ENCODE measurements around the gene TMEM135.
"Not testable (repeated sequence)": the region's sequence is repeated elsewhere in the genome, so short reads cannot be mapped to it uniquely, and the experiment has no call there.

The TMEM135 gene

DNA sequence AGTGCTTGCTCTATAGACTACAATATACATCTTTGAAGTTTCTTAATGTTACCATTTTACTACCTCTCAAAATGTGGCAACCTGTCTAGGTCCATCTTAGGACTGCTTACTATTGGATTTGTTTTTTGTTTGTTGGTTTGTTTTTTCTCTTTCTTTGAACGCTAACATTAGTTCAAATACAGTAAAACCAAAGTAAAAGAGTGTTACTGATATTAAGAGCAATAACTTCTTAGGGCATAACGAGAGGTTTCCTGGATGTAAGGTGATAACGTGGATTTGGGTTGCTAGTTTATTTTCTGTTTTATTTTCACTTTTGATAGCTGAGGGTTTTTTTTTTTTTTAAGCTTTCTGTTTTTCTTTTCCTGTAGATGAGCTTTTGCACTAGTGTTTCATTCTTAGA, 43.6 kb downstream of the TMEM135 start:
- DNase-seq (ENCODE audit: low read depth), result no peak

DNA sequence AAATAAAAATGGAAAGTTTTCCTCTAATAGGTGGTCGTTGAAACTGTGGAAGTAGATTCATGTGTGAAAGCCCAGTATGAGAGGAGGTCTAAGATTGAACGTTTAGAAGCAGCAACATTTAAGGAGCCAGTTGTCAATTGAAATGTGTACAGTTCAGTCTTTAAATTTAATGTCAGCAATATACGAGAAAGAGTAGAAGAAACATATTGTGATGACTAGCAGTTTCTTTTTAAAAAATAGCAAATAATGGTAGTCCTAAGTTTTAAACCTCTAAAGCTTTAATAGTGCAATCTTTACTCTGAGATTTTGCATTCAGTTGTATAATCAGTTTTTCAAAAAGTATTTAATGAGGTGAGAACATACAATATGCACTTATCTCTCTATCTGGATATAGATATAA, 44.9 kb downstream of the TMEM135 start:
- no peak for DNase-seq (ENCODE audit: low read depth)

DNA sequence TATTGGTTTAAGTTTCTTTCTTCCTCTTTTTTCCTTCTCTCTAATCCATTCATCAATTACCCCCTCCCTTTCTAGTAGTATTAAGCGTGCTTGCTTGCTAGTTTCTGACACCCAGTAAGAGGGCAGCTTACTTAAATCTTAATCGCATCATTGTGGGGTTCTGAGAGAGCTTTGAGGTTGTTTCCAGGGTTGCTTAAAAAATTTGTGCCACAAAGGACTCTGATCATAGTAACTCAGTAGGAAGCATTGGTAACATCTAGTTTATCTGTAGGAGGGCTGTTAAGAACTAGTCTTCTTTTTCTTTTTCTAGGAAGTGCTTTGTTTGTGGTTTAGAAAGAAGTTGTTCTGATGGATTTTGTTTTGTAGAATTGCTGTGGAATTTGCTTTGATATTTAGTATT, 45.3 kb downstream of the TMEM135 start:
- no peak for DNase-seq (ENCODE audit: low read depth)

DNA sequence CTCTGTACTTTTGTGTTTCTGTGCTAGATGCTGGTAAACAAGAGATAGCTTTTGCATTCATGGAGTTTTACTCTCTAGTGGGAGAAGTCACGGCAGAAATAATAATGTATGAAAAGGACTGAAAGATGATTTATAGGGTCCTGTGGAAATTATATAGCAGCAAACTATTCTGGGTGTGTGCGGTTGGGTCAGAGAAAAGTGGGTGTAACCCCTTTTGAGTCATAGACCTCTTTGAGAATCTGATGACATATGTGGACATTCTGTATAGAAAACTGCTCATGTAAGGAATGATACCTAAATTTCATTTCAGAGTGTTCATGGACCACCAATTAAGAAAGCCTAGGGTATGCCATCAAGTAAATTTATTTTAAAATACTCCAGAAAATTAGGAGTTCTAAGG, 54.4 kb downstream of the TMEM135 start:
- no peak for DNase-seq (ENCODE audit: low read depth)

DNA sequence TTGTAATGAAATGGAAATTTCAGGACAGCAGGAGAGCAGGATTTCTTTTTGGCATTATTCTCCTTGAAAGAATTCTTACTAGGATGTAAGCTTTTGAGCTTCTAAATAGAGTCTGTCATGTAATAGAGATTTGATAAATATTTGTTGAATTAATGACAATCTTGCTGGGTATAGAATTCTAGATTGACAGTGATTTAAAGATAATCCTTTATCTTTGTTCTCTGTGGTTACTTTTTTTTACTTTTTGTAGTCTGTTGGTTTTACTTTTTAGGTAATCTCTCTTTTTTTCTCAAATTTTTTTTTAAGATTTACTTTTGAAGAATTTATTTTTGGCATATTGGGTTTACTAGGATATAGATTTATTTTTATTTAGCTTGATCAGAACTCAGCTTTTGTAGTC, 54.8 kb downstream of the TMEM135 start:
- no peak for DNase-seq (ENCODE audit: low read depth)

DNA sequence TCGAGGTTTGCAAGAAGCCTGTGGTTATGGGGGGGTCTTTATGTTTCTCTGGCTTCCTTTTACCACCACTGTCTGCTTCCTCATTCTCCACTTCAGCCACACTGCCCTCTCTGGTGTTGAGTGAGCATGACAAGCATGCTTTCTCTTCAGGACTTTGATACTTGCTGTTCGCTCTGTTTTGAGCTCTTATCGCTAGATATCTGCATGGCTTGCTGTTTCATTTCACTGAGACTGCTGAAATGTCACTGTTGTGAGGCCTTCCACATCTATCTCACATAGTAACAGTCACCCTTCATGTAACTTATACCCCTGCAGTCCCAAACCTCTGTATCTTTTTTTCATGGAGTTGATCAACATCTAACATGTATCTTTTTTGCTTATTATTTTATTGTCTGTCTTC, 59.8 kb downstream of the TMEM135 start:
- DNase-seq (ENCODE audit: low read depth), result no peak

DNA sequence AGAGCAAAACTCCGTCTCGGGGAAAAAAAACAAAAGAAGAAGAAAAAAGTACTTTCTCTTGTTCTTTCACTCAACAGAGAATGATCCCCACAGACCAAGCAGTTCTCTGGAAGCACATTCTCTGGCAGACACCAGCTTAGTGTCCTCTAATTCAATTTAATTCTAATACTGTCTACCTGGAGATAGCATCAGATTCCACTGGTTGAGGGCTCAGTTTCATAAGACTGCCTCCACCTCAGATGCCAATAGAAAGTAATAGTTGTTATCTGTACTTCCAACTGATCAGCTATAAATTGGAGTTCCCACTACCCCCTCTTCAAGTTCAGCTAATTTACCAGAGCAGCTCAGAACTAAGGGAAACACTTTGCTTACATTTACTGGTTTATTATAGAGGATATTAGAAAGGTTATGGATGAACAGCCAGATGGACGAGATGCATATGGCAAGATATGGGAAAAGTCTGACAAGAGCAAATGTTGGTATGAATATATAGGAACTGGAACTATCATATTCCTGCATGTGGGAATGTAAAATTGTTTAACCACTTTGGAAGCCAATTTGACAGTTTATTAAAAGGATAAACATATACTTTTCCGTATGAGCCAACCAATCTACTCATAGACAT, 64.3 kb downstream of the TMEM135 start:
- DNase-seq (ENCODE audit: low read depth), result no peak

DNA sequence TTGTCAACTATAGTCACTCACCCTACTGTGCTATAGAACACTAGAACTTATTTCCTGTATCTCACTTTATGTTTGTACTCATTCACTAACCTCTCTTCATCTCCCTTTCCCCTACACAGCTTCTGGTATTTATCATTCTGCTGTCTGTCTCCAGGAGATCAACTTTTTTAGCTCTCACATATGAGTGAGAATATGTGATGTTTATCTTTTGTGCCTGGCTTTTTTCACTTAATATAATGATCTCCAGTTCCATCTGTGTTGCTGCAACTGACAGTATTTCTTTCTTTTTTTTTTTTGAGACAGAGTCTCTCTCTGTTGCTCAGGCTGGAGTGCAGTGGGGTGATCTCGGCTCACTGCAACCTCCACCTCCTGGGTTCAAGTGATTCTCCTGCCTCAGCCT, 68.1 kb downstream of the TMEM135 start:
- not testable (repeated sequence) for DNase-seq (ENCODE audit: low read depth)

DNA sequence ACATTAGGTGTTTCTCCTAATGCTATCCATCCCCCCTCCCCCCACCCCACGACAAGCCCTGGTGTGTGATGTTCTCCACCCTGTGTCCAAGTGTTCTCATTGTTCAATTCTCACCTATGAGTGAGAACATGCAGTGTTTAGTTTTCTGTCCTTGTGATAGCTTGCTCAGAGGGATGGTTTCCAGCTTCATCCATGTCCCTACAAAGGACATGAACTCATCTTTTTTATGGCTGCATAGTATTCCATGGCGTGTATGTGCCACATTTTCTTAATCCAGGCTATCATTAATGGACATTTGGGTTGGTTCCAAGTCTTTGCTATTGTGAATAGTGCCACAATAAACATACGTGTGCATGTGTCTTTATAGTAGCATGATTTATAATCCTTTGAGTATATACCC, 69.6 kb downstream of the TMEM135 start:
- DNase-seq (ENCODE audit: low read depth), result not testable (repeated sequence)

DNA sequence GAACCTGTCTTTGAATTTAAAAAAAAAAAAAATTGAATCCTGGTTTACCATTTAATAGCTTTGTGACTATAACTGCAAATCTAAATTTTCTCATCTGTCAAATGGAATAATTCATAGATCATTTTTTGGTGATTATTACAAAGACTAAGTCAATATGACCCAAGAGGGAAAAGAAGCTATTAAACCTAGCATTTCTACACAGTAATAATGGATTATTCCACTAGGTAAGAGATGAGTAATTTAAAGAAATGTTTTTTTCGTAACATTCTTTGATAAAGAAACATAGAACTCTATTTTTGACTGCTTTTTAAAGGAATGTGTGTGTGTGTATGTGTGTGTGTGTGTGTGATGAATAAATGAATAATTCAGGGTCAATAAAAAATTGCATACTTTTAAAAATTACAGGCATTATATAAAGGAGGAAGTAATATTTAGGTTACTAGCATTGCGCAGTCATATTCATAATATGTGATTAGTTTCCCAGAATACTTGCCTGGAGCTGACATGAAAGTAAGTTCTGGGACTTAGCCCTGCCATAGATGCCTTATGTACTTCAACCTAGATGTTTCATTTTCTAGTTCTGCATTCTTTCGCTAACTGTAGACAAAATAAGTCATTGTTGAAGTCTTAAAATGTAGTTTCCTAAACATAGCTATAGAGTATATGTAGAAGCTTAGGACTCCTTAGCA, 72.9 kb downstream of the TMEM135 start:
- DNase-seq (ENCODE audit: low read depth), result no peak

DNA sequence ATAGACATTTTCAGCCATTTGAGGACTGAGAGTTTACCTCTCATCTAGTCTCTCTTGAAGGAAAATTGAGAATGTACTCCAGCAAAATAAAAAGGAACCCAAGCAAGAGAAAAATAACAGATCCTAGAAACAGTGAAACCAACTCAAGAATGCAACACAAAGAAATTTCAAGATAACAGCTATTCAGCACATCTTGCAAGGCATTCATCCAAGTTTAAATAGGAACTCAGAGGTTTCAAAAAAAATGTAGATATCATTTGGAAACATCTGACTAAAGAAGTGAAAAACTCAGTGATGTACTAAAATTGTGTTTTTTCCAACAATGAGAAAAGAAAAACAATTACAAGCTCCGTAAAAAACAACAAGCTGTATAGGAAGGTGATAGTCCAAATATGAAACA, 76.4 kb downstream of the TMEM135 start:
- DNase-seq (ENCODE audit: low read depth), result no peak

DNA sequence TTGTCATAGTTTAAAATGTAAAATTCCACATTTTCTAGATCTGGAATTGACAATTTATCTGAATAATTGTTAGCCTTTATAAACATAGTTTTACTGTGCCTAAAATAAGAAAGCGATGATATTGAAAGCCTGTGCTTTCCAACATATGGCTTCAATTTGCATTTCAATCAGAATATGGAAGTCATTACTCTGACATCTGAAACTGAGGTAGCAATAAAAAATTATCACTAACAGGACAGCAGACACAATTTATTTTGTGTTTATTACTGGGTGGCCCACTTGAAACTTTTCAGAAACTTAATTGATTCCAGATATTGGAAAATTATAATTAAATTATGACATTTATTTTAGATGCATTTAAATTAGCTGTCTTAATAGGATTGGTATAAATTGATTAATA, 78.5 kb downstream of the TMEM135 start:
- no peak for DNase-seq (ENCODE audit: low read depth)

DNA sequence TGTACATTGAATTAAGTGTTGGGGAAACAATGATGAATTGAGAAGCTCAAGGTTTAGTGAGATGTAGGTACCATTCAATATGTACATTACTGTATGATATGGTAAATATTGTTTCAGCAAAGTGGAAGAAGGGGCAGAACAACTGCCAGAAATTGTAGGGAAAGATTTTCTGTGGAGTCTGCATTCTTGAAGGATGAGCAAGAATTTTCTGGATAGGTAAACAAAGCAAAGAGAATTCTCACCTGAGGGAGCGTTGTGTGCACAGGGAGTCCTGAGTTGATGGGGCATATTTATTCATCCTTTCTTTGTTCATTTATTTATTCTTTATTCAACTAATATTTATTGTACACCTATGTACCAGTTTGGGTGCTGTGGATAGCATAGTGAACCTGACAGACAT, 83.2 kb downstream of the TMEM135 start:
- DNase-seq (ENCODE audit: low read depth), result no peak

DNA sequence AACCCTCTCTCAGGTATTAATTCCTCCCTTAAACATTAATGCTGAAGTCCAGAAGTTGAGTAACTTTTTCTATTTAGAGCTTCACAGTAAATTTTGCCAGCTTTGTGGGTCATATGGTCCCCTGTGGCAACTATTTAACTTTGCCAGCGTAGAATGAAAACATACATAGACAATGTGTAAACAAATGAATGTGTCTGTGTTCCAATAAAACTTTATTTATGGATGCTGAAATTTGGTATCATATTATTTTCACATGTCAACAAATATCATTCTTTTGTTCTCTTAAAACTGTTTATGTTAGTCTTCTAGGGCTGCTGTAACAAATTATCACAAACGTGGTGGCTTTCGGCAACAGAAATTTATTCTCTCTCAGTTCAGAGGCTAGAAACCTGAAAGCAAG, 85.1 kb downstream of the TMEM135 start:
- DNase-seq (ENCODE audit: low read depth), result no peak

DNA sequence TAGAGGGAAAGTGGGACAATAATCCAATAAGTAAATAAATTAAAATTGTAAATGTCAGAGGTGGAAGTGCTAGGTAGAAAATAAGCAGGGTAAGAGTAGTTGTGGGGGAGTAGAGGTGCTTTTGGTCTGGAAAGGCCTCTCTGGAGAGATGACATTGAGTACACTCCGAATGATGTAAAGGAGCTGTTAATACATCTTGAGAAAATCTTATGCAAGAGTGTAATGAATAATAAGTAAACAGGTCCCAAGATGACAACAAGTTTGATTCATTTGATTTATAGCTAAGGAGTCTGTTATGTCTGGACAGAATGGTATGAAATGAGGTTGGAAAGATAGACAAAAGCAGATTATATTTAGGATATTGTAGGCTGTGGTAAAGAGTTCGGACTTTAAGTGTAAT, 87.5 kb downstream of the TMEM135 start:
- no peak for DNase-seq (ENCODE audit: low read depth)

DNA sequence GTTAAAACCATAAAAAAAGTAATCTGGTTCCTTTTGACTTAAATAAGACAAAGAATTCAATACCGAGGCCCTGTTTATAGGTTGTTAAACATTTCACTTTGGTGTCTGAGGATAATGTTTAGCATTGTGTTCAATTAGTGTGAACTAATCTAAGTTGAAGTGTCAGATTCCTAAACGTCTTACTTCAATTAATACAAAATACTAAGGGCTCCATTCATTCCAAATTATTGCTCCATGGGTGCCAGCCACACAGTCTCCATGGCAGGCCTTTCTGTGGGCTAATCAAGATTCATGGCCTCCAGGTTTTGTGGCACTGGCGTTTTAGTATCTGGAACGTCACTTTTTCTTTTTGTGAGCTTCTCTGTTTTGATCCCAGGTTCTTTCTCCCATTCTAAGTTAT, 89.4 kb downstream of the TMEM135 start:
- no peak for DNase-seq (ENCODE audit: low read depth)

DNA sequence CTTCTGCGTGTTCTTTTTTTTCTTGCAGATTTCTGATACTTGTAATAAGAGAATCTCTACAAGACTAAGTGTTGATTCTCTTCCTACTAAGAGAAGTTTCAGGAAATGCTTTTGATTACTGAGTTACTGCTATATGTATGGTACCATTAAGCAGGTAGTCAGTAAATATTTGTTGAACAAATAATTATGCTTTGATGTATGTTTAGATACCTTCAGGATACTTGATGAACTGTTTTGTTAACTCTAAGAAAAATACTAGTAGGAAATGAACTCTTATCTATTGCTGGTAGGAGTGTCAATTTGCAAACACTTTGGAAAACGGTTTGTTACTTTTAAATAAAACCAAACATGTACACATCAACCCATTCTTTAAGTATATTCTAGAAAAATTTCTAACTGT, 90.6 kb downstream of the TMEM135 start:
- no peak for DNase-seq (ENCODE audit: low read depth)

DNA sequence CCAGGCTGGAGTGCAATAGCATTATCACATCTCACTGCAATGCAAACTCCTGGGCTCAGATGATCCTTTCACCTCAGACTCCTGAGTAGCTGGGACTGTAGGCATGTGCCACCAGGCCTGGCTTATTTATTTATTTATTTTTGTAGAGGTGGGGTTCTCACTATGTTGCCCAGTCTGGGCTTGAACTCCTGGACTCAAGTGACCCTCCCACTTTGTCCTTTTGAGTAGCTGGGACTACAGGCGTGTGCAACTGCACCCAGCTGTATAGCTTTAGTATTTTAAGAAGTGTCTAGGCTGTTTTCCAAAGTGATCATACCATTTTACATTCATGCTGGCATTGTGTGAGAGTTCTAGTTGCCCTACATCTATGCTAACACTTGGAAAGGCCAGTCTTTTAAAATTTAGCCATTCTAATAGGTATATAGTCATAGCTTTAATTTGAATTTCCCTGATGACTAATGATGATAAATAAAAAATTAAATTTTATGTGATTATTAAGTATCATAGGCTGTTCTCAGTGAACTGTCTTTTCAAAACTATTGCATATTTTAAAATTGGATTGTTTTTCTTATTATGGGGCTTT, 96.9 kb downstream of the TMEM135 start:
- no peak for DNase-seq (ENCODE audit: low read depth)

DNA sequence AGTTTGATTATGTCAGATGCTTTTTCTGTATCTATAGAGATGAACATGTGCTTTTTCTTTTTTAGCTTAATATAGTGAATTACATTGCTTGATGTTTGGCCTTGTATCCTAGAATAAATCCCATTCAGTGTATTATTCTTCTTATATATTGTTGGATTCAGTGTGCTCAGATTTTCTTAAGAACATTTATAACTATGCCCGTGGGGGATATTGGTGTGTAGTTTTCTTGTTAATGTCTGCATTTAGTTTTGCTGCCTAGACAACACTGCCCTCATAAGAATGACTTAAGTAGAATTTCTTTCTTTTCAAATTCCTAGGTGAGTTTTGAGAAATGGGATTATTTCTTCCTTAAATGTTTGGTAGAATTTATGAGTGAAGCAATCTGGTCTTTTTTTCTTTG, 98.5 kb downstream of the TMEM135 start:
- no peak for DNase-seq (ENCODE audit: low read depth)

DNA sequence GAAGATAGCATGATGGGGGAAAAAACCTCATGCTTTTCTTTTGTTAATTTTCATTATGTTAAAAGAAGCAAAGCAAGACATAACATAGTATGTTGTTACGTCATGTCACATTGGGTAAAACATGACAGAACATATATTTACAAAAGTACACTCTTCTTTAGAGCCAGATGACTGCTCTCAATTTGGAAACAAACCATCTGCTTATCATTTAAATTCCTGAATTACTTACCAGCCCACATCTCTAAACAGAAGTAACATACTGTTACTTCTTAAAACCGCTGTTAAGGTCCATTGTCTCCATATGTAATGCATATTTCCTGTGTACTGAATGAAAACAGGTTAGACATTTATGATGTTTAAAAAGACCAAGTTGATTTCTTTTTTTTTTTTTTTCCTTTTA, 100.0 kb downstream of the TMEM135 start:
- no peak for DNase-seq (ENCODE audit: low read depth)

DNA sequence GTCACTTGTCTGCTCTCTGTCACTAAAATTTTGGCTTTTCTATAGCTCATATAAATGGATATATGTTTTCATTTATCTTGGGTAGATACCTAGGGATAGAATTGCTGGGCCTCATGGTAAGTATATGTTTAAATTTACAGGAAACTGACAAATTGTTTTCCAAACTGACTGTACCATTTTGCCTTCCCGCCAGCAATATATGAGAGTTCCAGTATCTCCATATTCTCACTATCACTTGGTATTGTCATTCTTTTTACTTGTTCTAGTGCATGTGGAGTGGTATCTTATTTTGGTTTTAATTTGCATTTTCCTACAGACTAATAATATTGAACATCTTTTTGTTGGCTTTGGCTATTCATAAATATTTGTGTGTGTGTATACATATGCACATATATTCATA, 101.7 kb downstream of the TMEM135 start:
- no peak for DNase-seq (ENCODE audit: low read depth)

DNA sequence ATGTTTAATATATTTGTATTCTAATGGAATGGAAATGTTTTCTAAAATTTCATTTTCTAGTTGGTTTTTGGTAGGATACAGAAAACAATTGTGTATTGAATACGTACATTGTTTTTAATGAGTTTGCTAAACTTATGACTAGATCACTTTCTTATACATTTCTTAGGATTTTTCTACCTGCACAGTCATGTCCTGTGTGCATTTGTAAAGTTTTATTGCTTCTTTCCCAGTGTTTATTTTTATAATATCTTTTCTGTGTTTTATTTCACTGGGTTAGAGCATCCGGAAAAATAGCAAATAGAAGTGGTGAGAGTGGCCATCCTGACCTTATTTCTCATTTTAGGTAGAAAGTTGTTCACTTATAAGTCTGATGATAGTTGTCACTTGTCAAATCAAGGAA, 103.6 kb downstream of the TMEM135 start:
- DNase-seq (ENCODE audit: low read depth), result no peak

DNA sequence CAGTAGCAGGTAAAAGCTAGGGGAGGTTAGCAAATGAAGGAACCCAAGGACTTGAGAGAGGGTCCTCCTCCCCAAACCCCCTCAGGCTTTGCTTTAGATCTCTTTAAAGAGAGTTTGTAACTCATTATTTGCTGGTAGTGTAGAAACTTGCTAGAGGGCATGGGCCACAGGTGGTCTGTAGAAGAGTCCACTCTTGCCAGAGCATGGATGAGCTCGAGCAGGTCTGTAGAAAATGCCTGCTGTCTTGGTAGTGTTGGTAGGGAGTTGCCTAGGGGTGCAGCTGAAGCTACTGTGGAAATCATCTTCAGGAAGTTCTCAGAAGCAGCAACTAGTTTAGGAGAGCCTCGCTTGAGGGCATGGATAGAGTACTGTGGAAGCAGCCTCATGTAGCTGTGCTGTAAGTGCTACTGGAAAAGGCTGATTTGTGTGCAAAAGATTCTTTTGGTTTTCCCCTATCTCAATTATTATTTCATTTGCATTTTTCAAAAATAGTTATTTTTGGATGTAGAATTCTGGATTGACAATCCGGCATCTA, 104.3 kb downstream of the TMEM135 start:
- DNase-seq (ENCODE audit: low read depth), result no peak

DNA sequence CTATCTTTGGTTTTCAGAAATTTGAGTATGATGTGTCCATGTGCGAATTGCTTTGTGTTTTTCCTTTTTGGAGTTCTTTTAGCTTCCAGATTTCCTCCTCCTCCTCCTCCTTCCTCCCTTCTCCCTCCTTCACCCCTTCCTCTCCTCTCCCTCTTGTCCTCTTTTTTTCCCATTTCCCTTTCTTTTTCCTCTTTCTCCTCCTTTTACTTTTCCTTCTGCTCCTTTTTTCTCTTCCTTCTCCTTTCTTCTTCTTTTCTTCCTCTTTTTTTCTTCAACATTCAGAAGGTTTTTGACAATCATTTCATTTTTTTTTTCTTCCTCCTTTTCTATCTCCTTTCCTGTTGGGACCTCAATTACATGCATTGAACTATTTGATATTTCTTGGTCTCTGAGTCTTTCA, 104.9 kb downstream of the TMEM135 start:
- no peak for DNase-seq (ENCODE audit: low read depth)

Measured in stimulated activated CD4-positive, alpha-beta T cell treated with anti-CD3 and anti-CD28 coated beads, Interleukin-2, amount 100 ng/mL, for 4 hours (primary cell).